T-helper 1 cell treated with Interleukin-12 subunit alpha and Interleukin-12 subunit beta and Interleukin-4 antibody, amounts not matched to agents 30 μg/mL and 1 μg/mL, for 36 hours (primary cell): Measurements from ENCODE around the gene SLC10A4.

ENCODE experiments used
- H3K27ac Mint-ChIP-seq: one replicate; pipeline ENCODE4 v1.8.0; 2021; ENCODE audit warnings: mild to moderate bottlenecking, mixed read lengths
- H3K27me3 Mint-ChIP-seq: one replicate; pipeline ENCODE4 v1.8.0; 2021; ENCODE audit warnings: low read depth, mixed read lengths
- H3K36me3 Mint-ChIP-seq: one replicate; pipeline ENCODE4 v1.8.0; 2021; ENCODE audit warnings: low read depth, mixed read lengths
- H3K4me1 Mint-ChIP-seq: one replicate; pipeline ENCODE4 v1.8.0; 2021; ENCODE audit warnings: low read depth, mixed read lengths
- H3K4me3 Mint-ChIP-seq: one replicate; pipeline ENCODE4 v1.8.0; 2021; ENCODE audit warnings: mild to moderate bottlenecking, moderate library complexity, mixed read lengths
- H3K9me3 Mint-ChIP-seq: one replicate; pipeline ENCODE4 v1.8.0; 2021; ENCODE audit warnings: mixed read lengths

The SLC10A4 gene

GRCh38 chr4:48498895-48499294 lies 15.8 kb downstream of the SLC10A4 start:
- Mint-ChIP-seq H3K36me3 (peaks cover 19% of the 10 kb centered on the region), H3K9me3 (no peaks in the 10 kb centered on the region), H3K4me1 (peaks cover 7% of the 10 kb centered on the region), H3K4me3 (no peak overlapping the region), H3K27me3 (no peaks in the 10 kb centered on the region), H3K27ac (no peak overlapping the region)

DNA sequence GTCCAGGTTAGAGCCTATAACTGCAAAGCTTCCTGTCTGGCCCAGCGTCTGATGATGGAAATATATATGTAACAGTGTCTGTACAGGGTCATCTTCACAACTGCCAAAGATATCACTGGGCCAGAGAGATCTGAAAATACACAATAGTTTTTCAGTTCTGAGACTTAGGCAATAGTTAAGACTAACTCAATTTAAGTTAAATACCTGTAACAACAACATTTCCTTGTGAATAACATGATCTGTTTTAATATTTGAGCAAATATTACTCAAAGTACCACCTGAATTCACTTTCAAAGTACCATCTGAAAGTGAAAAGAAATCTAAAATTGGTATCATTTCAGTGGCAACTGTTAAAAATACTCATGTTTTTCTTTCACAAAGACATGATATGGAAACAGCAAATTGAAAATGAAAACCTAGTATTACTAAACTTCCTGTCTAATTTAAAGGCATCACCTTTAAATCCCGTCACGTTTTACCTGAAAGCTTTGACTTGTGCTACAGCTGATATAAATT lies 16.5 kb downstream of the SLC10A4 start:
- Mint-ChIP-seq H3K9me3 (no peaks in the 10 kb centered on the region), H3K27me3 (no peaks in the 10 kb centered on the region), H3K4me3 (no peak overlapping the region), H3K4me1 (peaks cover 9% of the 10 kb centered on the region), H3K36me3 (peaks cover 19% of the 10 kb centered on the region), H3K27ac (no peak overlapping the region)

- H3K4me3 Mint-ChIP-seq, result no peak overlapping the region
- no peak overlapping the region for H3K27ac Mint-ChIP-seq
- no peaks in the 10 kb centered on the region for H3K27me3 Mint-ChIP-seq
- H3K9me3 Mint-ChIP-seq, result no peaks in the 10 kb centered on the region
- H3K36me3 Mint-ChIP-seq, result peaks cover 32% of the 10 kb centered on the region
- H3K4me1 Mint-ChIP-seq, result peaks cover 9% of the 10 kb centered on the region
Measured at GRCh38 chr4:48503233-48504025, 20.3 kb downstream of the SLC10A4 start.

DNA sequence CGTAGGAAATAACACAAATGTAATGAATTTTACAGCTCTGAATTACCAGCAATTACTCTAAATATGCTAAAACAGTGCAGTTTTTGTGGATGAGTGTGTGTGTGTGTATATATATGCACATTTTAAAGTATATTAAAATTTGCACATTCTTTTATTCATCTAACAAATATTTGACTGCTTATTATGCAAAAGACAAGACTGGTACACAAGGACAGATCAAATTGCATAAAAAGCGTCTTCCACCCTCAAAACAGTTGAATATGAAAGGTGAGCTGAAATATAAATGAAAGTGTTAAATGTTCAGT lies 20.8 kb downstream of the SLC10A4 start:
- Mint-ChIP-seq H3K27me3 (no peaks in the 10 kb centered on the region), H3K9me3 (no peaks in the 10 kb centered on the region), H3K4me3 (no peak overlapping the region), H3K27ac (no peak overlapping the region), H3K36me3 (peaks cover 33% of the 10 kb centered on the region), H3K4me1 (peaks cover 9% of the 10 kb centered on the region)

GRCh38 chr4:48504352-48504751 lies 21.2 kb downstream of the SLC10A4 start:
- H3K9me3 Mint-ChIP-seq, result no peaks in the 10 kb centered on the region
- H3K4me3 Mint-ChIP-seq, result no peak overlapping the region
- no peak overlapping the region for H3K27ac Mint-ChIP-seq
- H3K4me1 Mint-ChIP-seq, result peaks cover 9% of the 10 kb centered on the region
- H3K36me3 Mint-ChIP-seq, result peaks cover 32% of the 10 kb centered on the region
- no peaks in the 10 kb centered on the region for H3K27me3 Mint-ChIP-seq

DNA sequence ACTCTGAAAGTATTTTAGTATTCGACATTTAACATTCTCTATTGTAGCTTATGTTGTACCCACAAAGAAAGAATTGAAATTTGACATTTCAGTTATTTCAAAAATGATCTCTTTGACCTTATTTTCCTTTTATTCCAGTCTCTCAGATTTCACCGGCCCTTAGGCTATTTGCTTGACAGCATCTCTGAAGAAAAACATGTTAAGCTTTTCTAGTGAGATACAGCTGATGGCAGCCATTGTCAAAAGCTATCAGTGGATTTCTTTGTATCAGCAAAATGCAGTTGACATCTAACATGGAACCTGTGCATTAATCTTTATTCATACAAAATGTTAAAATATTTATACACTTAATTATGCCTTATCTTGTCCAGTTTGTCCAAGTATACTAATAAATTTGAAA lies 23.6 kb downstream of the SLC10A4 start:
- Mint-ChIP-seq H3K4me1 (peaks cover 2% of the 10 kb centered on the region), H3K27ac (no peak overlapping the region), H3K36me3 (peaks cover 30% of the 10 kb centered on the region), H3K9me3 (no peaks in the 10 kb centered on the region), H3K27me3 (no peaks in the 10 kb centered on the region), H3K4me3 (no peak overlapping the region)

GRCh38 chr4:48509543-48509942 lies 26.4 kb downstream of the SLC10A4 start:
- H3K36me3 Mint-ChIP-seq, result peaks cover 41% of the 10 kb centered on the region
- H3K27me3 Mint-ChIP-seq, result no peaks in the 10 kb centered on the region
- no peaks in the 10 kb centered on the region for H3K9me3 Mint-ChIP-seq
- H3K4me3 Mint-ChIP-seq, result no peak overlapping the region
- H3K27ac Mint-ChIP-seq, result no peak overlapping the region
- no peaks in the 10 kb centered on the region for H3K4me1 Mint-ChIP-seq

DNA sequence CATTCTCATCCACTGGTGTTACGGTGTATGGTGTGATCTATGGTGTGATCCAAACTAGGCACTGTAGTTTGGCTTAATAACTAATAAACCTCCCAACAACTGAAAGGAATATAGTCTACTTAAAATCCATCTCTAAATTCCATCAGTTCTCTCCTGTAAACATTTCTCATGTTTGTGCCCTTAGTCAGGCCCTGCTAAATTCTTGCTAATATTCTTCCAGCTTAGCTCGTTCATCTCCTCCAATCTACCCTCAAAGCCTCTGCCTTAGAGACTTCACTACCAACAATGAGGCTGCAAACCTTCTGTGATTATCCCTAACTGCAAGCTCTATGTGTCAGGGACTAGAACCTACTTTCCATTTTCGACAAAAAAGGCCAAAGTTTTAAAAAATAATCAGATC lies 35.0 kb downstream of the SLC10A4 start:
- H3K4me3 Mint-ChIP-seq, result no peak overlapping the region
- no peak overlapping the region for H3K27ac Mint-ChIP-seq
- H3K4me1 Mint-ChIP-seq, result no peaks in the 10 kb centered on the region
- no peaks in the 10 kb centered on the region for H3K9me3 Mint-ChIP-seq
- H3K27me3 Mint-ChIP-seq, result no peaks in the 10 kb centered on the region
- peaks cover 42% of the 10 kb centered on the region for H3K36me3 Mint-ChIP-seq

DNA sequence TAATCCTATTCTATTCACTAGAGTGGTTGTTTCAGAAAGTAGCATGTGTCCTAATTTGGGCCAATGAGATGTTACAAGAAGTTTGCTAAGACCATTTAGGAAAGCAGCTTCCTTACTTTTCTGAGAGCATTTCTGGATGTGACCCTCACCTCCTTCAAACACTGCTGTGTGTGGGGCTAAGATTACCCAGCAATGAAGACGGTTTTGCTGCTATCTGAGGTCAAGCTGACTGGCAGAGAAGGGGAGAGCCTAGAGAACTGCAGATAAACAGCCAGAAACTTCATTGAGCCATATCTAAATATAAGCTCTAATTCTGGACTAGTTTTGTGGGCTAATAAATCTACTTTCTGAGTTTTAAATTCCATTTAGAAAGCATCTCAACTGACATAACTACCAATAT lies 43.3 kb downstream of the SLC10A4 start:
- Mint-ChIP-seq H3K9me3 (no peaks in the 10 kb centered on the region), H3K36me3 (peaks cover 41% of the 10 kb centered on the region), H3K27ac (no peak overlapping the region), H3K4me1 (no peaks in the 10 kb centered on the region), H3K4me3 (no peak overlapping the region), H3K27me3 (no peaks in the 10 kb centered on the region)

DNA sequence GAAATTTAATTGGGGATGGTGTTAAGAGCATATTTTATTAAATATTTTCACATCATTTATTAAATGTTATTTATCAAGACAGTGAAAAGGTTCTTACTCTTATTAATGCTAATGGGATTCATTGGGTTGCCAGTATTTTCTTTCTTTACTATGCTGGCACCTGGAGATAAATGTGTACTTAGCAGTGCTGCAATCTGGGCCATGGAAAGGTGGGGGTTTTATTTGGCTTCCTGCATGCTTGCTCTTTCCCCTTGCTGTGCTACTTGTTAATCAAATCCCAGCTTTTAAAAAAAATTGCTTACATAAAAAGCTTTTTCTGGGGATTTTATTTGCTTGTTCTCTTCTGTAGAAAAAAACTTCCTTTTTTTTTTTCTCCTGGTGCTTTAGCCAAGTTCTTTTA lies 55.2 kb downstream of the SLC10A4 start:
- Mint-ChIP-seq H3K27ac (no peak overlapping the region), H3K36me3 (peaks cover 32% of the 10 kb centered on the region), H3K9me3 (no peaks in the 10 kb centered on the region), H3K27me3 (no peaks in the 10 kb centered on the region), H3K4me3 (no peak overlapping the region), H3K4me1 (no peaks in the 10 kb centered on the region)
